RWPE2 (cell line): ENCODE data around the gene RPA3.
A peak's percentile ranks its signal among the peaks of the same experiment; 100 is the strongest.

Experiments
- ATAC-seq: fragments of 200-7000 bp; cut with Tn5 transposase; 3 replicates; pipeline ENCODE4 v1.9.1; 2021; ENCODE audit warnings: low read depth
- DNase-seq: peaks from one replicate; pipeline ENCODE4 v3.0.0-alpha.2; 2020; ENCODE audit warnings: low spot score
- H3K27ac ChIP-seq: fragments of 450-650 bp; 2 replicates; pipeline ENCODE4 v1.5.1; 2017; ENCODE audit warnings: mild to moderate bottlenecking; ENCODE audit not compliant: poor library complexity, severe bottlenecking
- H3K27me3 ChIP-seq: fragments of 250-450 bp; sonication (Bioruptor Pico); 2 replicates; pipeline ENCODE4 v1.5.1; 2021; ENCODE audit warnings: mild to moderate bottlenecking, moderate library complexity; ENCODE audit not compliant: insufficient read depth, poor library complexity, severe bottlenecking
- H3K36me3 ChIP-seq: fragments of 250-450 bp; sonication (Bioruptor Pico); 2 replicates; pipeline ENCODE4 v1.5.1; 2020; ENCODE audit warnings: low read depth, mild to moderate bottlenecking, moderate library complexity
- H3K4me1 ChIP-seq: fragments of 250-450 bp; sonication (Bioruptor Pico); 2 replicates; pipeline ENCODE4 v1.5.1; 2021; ENCODE audit warnings: mild to moderate bottlenecking, moderate library complexity; ENCODE audit not compliant: insufficient read depth, poor library complexity, severe bottlenecking
- H3K4me3 ChIP-seq: fragments of 250-450 bp; sonication (Bioruptor Pico); 2 replicates; pipeline ENCODE4 v1.5.1; 2021; ENCODE audit warnings: mild to moderate bottlenecking, moderate library complexity; ENCODE audit not compliant: severe bottlenecking
- H3K9me3 ChIP-seq: fragments of 250-450 bp; sonication (Bioruptor Pico); 2 replicates; pipeline ENCODE4 v1.5.1; 2021; ENCODE audit warnings: mild to moderate bottlenecking, moderate library complexity; ENCODE audit not compliant: severe bottlenecking
- TF ChIP-seq, protein P1 (sequence below): fragments of 450-650 bp; IDR thresholded peaks from one replicate; pipeline ENCODE4 v1.5.1; 2017; ENCODE audit warnings: mild to moderate bottlenecking, moderate library complexity; ENCODE audit not compliant: poor library complexity, severe bottlenecking

Gene RPA3

DNA sequence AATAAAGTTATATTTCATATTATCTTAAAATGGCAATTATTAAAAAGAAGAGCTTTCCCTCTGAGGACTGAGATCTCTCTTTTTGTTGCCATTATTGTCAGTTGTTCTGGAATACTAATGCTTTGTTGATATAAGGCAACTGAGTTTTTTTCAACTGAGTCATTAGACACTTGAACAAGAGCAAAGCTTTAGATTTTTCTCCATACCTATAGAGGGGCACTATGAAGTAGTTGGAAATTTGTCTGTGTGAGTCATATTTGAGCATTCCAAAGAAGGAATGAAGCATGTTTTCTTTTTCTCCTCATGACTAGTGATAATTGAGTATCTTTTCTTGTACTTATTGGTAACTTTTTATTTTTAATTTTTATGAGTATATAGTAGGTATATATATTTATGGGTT is 24.5 kb downstream of the RPA3 start:
- peaks cover 26% of the 10 kb centered on the region for H3K4me1 ChIP-seq
- DNase-seq (no peak), ATAC-seq (peak; percentile 98)
- no peak overlapping the region for H3K4me3 ChIP-seq
- H3K36me3 ChIP-seq, result no peaks in the 10 kb centered on the region
- TF ChIP-seq, protein P1, sequence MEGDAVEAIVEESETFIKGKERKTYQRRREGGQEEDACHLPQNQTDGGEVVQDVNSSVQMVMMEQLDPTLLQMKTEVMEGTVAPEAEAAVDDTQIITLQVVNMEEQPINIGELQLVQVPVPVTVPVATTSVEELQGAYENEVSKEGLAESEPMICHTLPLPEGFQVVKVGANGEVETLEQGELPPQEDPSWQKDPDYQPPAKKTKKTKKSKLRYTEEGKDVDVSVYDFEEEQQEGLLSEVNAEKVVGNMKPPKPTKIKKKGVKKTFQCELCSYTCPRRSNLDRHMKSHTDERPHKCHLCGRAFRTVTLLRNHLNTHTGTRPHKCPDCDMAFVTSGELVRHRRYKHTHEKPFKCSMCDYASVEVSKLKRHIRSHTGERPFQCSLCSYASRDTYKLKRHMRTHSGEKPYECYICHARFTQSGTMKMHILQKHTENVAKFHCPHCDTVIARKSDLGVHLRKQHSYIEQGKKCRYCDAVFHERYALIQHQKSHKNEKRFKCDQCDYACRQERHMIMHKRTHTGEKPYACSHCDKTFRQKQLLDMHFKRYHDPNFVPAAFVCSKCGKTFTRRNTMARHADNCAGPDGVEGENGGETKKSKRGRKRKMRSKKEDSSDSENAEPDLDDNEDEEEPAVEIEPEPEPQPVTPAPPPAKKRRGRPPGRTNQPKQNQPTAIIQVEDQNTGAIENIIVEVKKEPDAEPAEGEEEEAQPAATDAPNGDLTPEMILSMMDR, result no peak
- no peaks in the 10 kb centered on the region for H3K9me3 ChIP-seq
- H3K27ac ChIP-seq, result peak overlapping the region; percentile 55
- no peaks in the 10 kb centered on the region for H3K27me3 ChIP-seq

DNA sequence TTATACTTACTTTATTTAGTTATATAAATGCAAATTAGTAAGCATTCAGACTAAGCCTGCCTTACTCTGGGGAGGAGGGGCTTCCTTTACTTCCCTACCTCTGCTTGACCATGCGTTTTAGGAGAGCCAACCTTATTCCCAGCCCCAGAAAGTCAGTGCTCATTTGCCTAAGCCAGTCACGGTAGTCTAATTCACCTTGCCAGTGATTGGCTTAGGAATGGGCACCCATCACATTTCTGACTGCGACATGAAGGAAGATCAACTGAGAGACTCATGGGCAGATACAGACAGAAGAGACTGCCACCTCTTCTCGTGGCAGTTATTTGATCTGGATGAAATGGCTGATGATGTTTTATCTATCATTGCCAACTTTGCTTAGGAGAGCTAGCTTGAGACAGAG is 29.5 kb downstream of the RPA3 start:
- H3K4me3 ChIP-seq, result no peak overlapping the region
- H3K27me3 ChIP-seq, result no peaks in the 10 kb centered on the region
- TF ChIP-seq, protein P1, result no peak
- no peaks in the 10 kb centered on the region for H3K9me3 ChIP-seq
- no peak overlapping the region for H3K27ac ChIP-seq
- ATAC-seq (no peak), DNase-seq (no peak)
- H3K4me1 ChIP-seq, result peaks cover 9% of the 10 kb centered on the region
- no peaks in the 10 kb centered on the region for H3K36me3 ChIP-seq

DNA sequence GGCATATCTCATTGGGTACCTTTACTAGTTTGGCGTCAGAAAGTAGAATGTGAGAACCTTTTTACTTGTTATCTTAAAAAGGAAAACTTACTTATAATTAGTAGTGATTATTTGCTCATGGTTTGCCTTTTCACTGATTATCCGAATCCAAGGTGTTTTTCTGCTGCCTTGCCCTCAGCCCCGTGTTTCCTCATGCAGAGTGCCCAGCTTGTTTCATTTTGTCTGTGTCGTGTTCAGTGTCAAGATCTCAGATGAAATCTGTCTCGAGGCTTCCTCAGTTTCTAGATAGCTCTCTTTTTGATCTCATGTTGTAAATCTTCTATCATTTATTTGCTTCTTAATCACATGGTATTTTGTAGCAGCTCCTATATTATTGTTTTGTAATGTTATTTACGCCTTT is 30.1 kb downstream of the RPA3 start:
- TF ChIP-seq, protein P1, result no peak
- Histone ChIP-seq H3K36me3 (no peaks in the 10 kb centered on the region), H3K27me3 (no peaks in the 10 kb centered on the region), H3K4me1 (peaks cover 4% of the 10 kb centered on the region), H3K9me3 (no peaks in the 10 kb centered on the region), H3K27ac (no peak overlapping the region), H3K4me3 (no peak overlapping the region)
- DNase-seq, result no peak
- ATAC-seq, result no peak

DNA sequence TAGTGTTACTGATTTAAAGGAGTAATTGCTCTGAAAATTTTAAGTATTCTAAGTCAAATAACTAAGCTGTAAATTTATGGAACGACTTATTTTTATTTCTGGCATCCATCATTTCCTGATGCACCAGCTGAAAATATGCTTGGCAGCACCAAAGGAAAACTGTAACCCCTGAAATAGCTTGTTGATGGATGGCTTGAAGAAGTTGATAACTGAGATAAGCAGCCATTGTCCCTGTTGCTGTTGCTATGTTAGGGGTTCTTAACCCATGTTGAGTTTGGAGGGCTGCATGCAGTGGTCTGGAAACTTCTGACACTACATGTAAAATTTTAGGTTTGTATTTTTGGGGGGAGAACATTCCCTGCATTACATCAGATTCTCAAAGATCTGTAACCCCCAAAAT is 30.6 kb downstream of the RPA3 start:
- DNase-seq, result no peak
- Histone ChIP-seq H3K9me3 (no peaks in the 10 kb centered on the region), H3K36me3 (no peaks in the 10 kb centered on the region), H3K27me3 (no peaks in the 10 kb centered on the region), H3K4me3 (no peak overlapping the region), H3K27ac (no peak overlapping the region), H3K4me1 (peaks cover under 1% of the 10 kb centered on the region)
- TF ChIP-seq, protein P1, result no peak
- no peak for ATAC-seq

DNA sequence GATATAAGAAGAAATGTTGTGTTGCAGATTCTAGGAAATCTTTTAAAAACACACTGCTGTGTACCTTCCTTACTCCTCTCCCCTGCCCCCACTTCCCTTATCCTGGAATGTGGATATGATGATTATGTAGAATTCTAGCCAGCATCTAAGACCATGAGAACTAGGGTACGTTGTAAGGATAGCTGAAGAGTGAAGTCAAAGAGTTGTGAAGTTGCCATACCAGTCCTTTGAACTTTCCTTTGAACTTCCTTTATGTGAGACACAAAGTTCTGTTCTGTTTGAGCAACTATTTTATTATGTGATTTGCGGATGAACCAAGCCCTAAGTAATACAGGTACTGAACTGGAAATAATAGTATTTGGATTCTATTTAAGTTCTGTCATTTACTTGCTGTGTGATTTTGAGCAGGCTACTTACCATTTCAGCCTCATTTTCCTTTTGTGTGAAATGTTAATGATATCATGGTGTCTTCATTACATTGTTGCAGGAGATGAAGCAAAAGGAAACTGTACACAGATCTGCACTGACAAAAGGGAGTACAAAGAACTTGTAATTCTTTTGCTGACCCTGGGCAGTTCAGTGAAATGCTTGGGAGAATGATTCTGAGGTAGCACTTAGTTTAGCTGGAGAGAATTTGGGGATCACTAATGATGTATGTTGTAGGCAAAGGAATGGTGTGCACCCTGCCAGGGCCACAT is 31.4 kb downstream of the RPA3 start:
- ATAC-seq (no peak), DNase-seq (no peak)
- TF ChIP-seq, protein P1, result no peak
- Histone ChIP-seq H3K4me1 (peaks cover 9% of the 10 kb centered on the region), H3K27me3 (no peaks in the 10 kb centered on the region), H3K36me3 (no peaks in the 10 kb centered on the region), H3K27ac (no peak overlapping the region), H3K4me3 (no peak overlapping the region), H3K9me3 (no peaks in the 10 kb centered on the region)
